AG04450 (cell line): Measurements from ENCODE around the gene ETFA. TPM values are rescaled to one million over a fixed set of nuclear protein-coding genes. Genes with fewer than 3 reads are reported as not detected.

Experiments
- CTCF ChIA-PET: fragments of 300-600, 350-600 bp; formaldehyde crosslinking; extraction: SDS; loops from one replicate; lab custom pipeline; 2022; ENCODE audit warnings: antibody characterized with exemption, inconsistent platforms; lab: Charles Lee
- POLR2A ChIA-PET: fragments of 350-600 bp; formaldehyde crosslinking; extraction: SDS; loops from one replicate; lab custom pipeline; 2021; ENCODE audit warnings: antibody characterized with exemption, inconsistent platforms; lab: Yijun Ruan, JAX
- DNase-seq: peaks from one replicate; pipeline ENCODE4 v3.0.0-alpha.2; 2011; ENCODE audit warnings: low read depth, low spot score
- H3K27ac ChIP-seq: one replicate; pipeline ENCODE4 v1.5.1; 2012; ENCODE audit warnings: low read depth, low read length, control low read depth
- H3K27me3 ChIP-seq: one replicate; pipeline ENCODE4 v1.6.0; 2012; ENCODE audit warnings: low read length; ENCODE audit not compliant: control insufficient read depth, insufficient read depth
- H3K4me3 ChIP-seq: 2 replicates; pipeline ENCODE4 v1.5.1; 2011; ENCODE audit warnings: mild to moderate bottlenecking, low read depth, low read length, control low read depth
- H3K9me3 ChIP-seq: 2 replicates; pipeline ENCODE4 v1.5.1; 2012; ENCODE audit warnings: low read length; ENCODE audit not compliant: control insufficient read depth, insufficient read depth
- polyA plus RNA-seq: library from polyadenylated mRNA; depleted of rRNA; stranded (reverse); fragments of >200 nt; gene quantifications from 2 replicates; pipeline ENCODE4 v1.2.3, GENCODE V29; 2011
- TF ChIP-seq, protein P1 (sequence below): IDR thresholded peaks from 2 replicates; pipeline ENCODE4 v1.5.1; 2011; ENCODE audit warnings: low read depth, low read length, control low read depth, inconsistent platforms

ETFA gene
- polyA plus RNA-seq, 1 experiment = 208 TPM

DNA sequence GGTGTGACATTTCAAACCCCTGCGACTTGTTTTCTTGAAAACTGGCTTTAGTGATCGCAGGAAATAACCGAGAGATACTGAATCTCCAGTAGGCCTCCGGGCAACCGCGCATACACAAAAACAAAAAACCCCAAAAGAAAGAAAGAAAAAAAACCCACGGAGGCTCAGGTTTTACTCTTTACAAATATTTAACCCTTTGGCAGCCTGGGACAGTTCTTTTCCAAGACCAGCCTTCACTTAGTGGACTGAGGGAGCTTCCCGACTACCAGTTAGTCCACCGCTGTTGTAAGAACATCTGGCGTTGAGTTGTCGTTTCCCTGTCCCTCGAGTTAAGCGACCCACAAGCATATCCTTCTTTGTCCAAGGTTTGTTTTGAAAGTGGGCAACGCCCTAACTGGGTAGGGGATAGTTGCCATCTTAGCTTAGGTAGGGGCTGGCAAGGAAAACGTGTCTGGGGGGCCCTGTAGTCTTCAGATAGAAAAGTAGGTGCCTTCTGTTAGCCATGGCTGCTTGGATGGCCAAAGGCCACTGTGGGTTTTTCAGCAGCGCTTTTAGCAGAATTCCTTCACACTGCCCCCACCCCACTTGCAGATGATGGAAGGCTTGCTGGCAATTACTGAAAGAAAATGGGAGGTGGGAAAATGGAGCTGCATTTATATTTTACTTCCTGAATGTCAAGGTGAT lies 32.2 kb upstream of the ETFA start:
- TF ChIP-seq, protein P1, sequence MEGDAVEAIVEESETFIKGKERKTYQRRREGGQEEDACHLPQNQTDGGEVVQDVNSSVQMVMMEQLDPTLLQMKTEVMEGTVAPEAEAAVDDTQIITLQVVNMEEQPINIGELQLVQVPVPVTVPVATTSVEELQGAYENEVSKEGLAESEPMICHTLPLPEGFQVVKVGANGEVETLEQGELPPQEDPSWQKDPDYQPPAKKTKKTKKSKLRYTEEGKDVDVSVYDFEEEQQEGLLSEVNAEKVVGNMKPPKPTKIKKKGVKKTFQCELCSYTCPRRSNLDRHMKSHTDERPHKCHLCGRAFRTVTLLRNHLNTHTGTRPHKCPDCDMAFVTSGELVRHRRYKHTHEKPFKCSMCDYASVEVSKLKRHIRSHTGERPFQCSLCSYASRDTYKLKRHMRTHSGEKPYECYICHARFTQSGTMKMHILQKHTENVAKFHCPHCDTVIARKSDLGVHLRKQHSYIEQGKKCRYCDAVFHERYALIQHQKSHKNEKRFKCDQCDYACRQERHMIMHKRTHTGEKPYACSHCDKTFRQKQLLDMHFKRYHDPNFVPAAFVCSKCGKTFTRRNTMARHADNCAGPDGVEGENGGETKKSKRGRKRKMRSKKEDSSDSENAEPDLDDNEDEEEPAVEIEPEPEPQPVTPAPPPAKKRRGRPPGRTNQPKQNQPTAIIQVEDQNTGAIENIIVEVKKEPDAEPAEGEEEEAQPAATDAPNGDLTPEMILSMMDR = no peak
- DNase-seq = no peak
- Histone ChIP-seq H3K9me3 (peaks cover 27% of the 10 kb centered on the region), H3K4me3 (no peak overlapping the region), H3K27ac (no peak overlapping the region), H3K27me3 (peaks cover 66% of the 10 kb centered on the region)
- ChIA-PET POLR2A (no interaction called here), CTCF (interaction anchor here (0.6 to 1.4 kb wide), 2 partner anchors 13 to 1838 kb away, joined by 3 to 4 read pairs; no protein-coding TSS in a partner anchor)

DNA sequence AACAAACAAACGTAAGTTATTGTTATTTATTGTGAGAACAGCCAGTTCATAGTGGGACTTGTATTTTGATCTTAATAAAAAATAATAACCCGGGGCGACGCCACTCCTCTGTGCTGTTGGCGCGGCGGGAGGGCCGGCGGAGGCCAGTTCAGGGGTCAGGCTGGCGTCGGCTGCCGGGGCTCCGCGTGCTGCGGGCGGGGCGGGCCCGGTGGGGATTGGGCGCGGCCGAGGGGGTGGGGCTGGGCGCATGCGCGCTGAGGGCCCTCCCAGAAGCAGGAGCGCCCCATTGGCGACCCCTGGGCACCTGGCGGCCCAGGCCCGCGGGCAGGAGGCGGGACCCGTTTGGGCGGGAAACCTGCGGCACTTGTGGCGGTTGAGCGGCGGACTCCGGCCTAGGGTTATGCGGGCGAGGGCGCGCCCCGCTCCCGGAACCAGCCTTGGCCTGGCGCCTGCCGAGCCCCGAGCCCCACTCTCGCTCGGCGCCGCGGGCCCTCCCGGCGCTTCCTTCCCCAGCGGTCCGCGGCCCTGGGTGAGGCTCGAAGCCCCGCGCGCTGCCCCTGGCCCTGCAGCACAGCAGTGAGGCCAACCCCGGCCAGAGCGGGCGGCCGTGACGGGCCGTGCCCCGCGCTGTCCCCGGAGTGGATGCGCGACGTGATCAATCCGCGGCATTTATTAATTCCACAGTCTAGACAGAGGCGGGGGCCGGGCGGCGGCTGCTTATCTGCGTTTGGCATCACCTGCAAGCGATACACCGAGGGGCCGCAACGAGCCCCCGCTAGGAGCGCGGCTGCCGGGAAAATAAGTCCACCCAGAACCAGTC lies 31.3 kb upstream of the ETFA start:
- ChIA-PET CTCF (interaction anchor here (1.4 kb wide), 1 partner anchor 12 kb away, joined by 3 read pairs; no protein-coding TSS in a partner anchor), POLR2A (no interaction called here)
- no peak for DNase-seq
- Histone ChIP-seq H3K4me3 (no peak overlapping the region), H3K27ac (no peak overlapping the region), H3K27me3 (peaks cover 73% of the 10 kb centered on the region), H3K9me3 (peaks cover 27% of the 10 kb centered on the region)
- TF ChIP-seq, protein P1 = no peak

DNA sequence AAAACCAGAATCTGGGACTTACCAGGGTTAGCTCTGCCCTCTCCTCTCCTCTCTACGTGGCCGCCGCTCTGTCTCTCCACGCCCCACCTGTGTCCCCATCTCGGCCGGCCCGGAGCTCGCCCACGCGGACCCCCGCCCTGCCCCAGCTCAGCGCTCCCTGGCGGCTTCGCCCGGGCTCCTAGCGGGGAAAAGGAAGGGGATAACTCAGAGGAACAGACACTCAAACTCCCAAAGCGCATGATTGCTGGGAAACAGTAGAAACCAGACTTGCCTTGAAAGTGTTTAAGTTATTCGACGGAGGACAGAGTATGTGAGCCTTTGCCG lies 30.8 kb upstream of the ETFA start:
- DNase-seq = no peak
- no peak overlapping the region for H3K4me3 ChIP-seq
- TF ChIP-seq, protein P1 = no peak
- H3K27me3 ChIP-seq = peaks cover 77% of the 10 kb centered on the region
- H3K9me3 ChIP-seq = peaks cover 27% of the 10 kb centered on the region
- H3K27ac ChIP-seq = no peak overlapping the region
- POLR2A ChIA-PET = no interaction called here
- CTCF ChIA-PET = no interaction called here

DNA sequence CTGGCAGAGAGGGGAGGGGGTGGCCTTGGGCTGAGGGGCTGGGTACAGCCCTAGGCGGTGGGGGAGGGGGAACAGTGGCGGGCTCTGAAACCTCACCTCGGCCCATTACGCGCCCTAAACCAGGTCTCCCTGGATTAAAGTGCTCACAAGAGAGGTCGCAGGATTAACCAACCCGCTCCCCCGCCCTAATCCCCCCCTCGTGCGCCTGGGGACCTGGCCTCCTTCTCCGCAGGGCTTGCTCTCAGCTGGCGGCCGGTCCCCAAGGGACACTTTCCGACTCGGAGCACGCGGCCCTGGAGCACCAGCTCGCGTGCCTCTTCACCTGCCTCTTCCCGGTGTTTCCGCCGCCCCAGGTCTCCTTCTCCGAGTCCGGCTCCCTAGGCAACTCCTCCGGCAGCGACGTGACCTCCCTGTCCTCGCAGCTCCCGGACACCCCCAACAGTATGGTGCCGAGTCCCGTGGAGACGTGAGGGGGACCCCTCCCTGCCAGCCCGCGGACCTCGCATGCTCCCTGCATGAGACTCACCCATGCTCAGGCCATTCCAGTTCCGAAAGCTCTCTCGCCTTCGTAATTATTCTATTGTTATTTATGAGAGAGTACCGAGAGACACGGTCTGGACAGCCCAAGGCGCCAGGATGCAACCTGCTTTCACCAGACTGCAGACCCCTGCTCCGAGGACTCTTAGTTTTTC lies 30.2 kb upstream of the ETFA start:
- Histone ChIP-seq H3K9me3 (peaks cover 27% of the 10 kb centered on the region), H3K27ac (no peak overlapping the region), H3K27me3 (peaks cover 74% of the 10 kb centered on the region), H3K4me3 (no peak overlapping the region)
- DNase-seq = no peak
- TF ChIP-seq, protein P1 = no peak
- ChIA-PET POLR2A (no interaction called here), CTCF (no interaction called here)
